ENCODE results near the gene C6orf132.

The C6orf132 gene

GRCh38 chr6:42137194-42137753 is 5.1 kb downstream of the C6orf132 start:
- H3K4me3 ChIP-seq (replicated peaks; ENCODE audit: low read depth, low read length), result no peak overlapping the region
- no peak for DNase-seq (ENCODE audit: extremely low read depth, insufficient read length)
- TF ChIP-seq CTCF (IDR thresholded peaks at IDR 0.05; ENCODE audit: insufficient read depth, low read length, poor library complexity, severe bottlenecking), result no peak

GRCh38 chr6:42136508-42137193 is 5.8 kb downstream of the C6orf132 start:
- peak; percentile 61 for TF ChIP-seq CTCF (IDR thresholded peaks at IDR 0.05; ENCODE audit: insufficient read depth, low read length, poor library complexity, severe bottlenecking)
- DNase-seq (ENCODE audit: extremely low read depth, insufficient read length), result peak; percentile 62
- Histone ChIP-seq H3K36me3 (ENCODE audit: control insufficient read depth, insufficient read depth, low read length) (no peaks in the 10 kb centered on the region), H3K4me3 (replicated peaks; ENCODE audit: low read depth, low read length) (no peak overlapping the region), H3K27me3 (replicated peaks; ENCODE audit: control insufficient read depth, insufficient read depth, low read length) (peaks cover 2% of the 10 kb centered on the region)

More at GRCh38 chr6:42137194-42137753, 5.1 kb downstream of the C6orf132 start:
- H3K36me3 ChIP-seq (ENCODE audit: control insufficient read depth, insufficient read depth, low read length), result no peaks in the 10 kb centered on the region
- peaks cover 2% of the 10 kb centered on the region for H3K27me3 ChIP-seq (replicated peaks; ENCODE audit: control insufficient read depth, insufficient read depth, low read length)

- no peaks in the 10 kb centered on the region for H3K36me3 ChIP-seq (ENCODE audit: control insufficient read depth, insufficient read depth, low read length)
- H3K4me3 ChIP-seq (replicated peaks; ENCODE audit: low read depth, low read length), result no peak overlapping the region
- TF ChIP-seq CTCF (IDR thresholded peaks at IDR 0.05; ENCODE audit: insufficient read depth, low read length, poor library complexity, severe bottlenecking), result no peak
- no peaks in the 10 kb centered on the region for H3K27me3 ChIP-seq (replicated peaks; ENCODE audit: control insufficient read depth, insufficient read depth, low read length)
- no peak for DNase-seq (ENCODE audit: extremely low read depth, insufficient read length)
These were observed 6.7 kb downstream of the C6orf132 start for GRCh38 chr6:42135722-42136121.

GRCh38 chr6:42135161-42135560 is 7.3 kb downstream of the C6orf132 start:
- TF ChIP-seq CTCF (IDR thresholded peaks at IDR 0.05; ENCODE audit: insufficient read depth, low read length, poor library complexity, severe bottlenecking), result no peak
- Histone ChIP-seq H3K4me3 (replicated peaks; ENCODE audit: low read depth, low read length) (no peak overlapping the region), H3K36me3 (ENCODE audit: control insufficient read depth, insufficient read depth, low read length) (no peaks in the 10 kb centered on the region), H3K27me3 (replicated peaks; ENCODE audit: control insufficient read depth, insufficient read depth, low read length) (no peaks in the 10 kb centered on the region)
- DNase-seq (ENCODE audit: extremely low read depth, insufficient read length), result no peak

GRCh38 chr6:42133926-42134325 is 8.5 kb downstream of the C6orf132 start:
- Histone ChIP-seq H3K36me3 (ENCODE audit: control insufficient read depth, insufficient read depth, low read length) (no peaks in the 10 kb centered on the region), H3K27me3 (replicated peaks; ENCODE audit: control insufficient read depth, insufficient read depth, low read length) (no peaks in the 10 kb centered on the region), H3K4me3 (replicated peaks; ENCODE audit: low read depth, low read length) (no peak overlapping the region)
- no peak for DNase-seq (ENCODE audit: extremely low read depth, insufficient read length)
- TF ChIP-seq CTCF (IDR thresholded peaks at IDR 0.05; ENCODE audit: insufficient read depth, low read length, poor library complexity, severe bottlenecking), result no peak

Measured in GM06990 (cell line).